Upper lobe of right lung (tissue), 1 donor: Measurements from ENCODE around the gene IL31. TPM values are rescaled to one million over a fixed set of nuclear protein-coding genes. Genes with fewer than 3 reads are reported as not detected.

Experiments used
- ATAC-seq: fragments of 200-7000 bp; cut with Tn5 transposase; one replicate; pipeline ENCODE4 v1.9.1; 2020; ENCODE audit warnings: mild to moderate bottlenecking, moderate library complexity
- DNase-seq: peaks from one replicate; pipeline ENCODE4 v3.0.0-alpha.2; 2020
- H3K27ac ChIP-seq: fragments of 200-600 bp; one replicate; pipeline ENCODE4 v1.8.0; 2022
- H3K27me3 ChIP-seq: fragments of 200-600 bp; one replicate; pipeline ENCODE4 v1.8.0; 2022; ENCODE audit warnings: mild to moderate bottlenecking
- H3K36me3 ChIP-seq: fragments of 200-600 bp; one replicate; pipeline ENCODE4 v1.8.0; 2022
- H3K4me1 ChIP-seq: fragments of 200-600 bp; one replicate; pipeline ENCODE4 v1.8.0; 2022
- H3K4me3 ChIP-seq: fragments of 200-600 bp; one replicate; pipeline ENCODE4 v1.8.0; 2022; ENCODE audit warnings: mild to moderate bottlenecking
- H3K9me3 ChIP-seq: fragments of 200-600 bp; one replicate; pipeline ENCODE4 v1.8.0; 2022
- intact Hi-C: fragments of 100-400 bp; cut with DNase I; formaldehyde crosslinking; loops from one replicate; pipeline ENCODE4 v1.11.0; 2022
- long read RNA-seq: library from polyadenylated mRNA; unstranded; transcript quantifications from one replicate; pipeline ENCODE4 v2.0.0, GENCODE V29; 2021
- total RNA-seq: library from RNA; stranded (reverse); fragmentation: NEBNext Ultra II Directional; extraction: Animal tissue kit (Norgen Biotek cat#: 25700); gene quantifications from one replicate; pipeline ENCODE4 v1.2.1, GENCODE V29; 2021
- TF ChIP-seq, protein P1 (sequence below): fragments of 200-600 bp; IDR thresholded peaks from one replicate; pipeline ENCODE4 v1.8.0; 2022; ENCODE audit warnings: antibody characterized with exemption
- donor health status: DM: no; HTN: yes; CAD: no; lungs with severe emphysema.

IL31 gene
- not detected for total RNA-seq
- long read RNA-seq, result 0 reads

DNA sequence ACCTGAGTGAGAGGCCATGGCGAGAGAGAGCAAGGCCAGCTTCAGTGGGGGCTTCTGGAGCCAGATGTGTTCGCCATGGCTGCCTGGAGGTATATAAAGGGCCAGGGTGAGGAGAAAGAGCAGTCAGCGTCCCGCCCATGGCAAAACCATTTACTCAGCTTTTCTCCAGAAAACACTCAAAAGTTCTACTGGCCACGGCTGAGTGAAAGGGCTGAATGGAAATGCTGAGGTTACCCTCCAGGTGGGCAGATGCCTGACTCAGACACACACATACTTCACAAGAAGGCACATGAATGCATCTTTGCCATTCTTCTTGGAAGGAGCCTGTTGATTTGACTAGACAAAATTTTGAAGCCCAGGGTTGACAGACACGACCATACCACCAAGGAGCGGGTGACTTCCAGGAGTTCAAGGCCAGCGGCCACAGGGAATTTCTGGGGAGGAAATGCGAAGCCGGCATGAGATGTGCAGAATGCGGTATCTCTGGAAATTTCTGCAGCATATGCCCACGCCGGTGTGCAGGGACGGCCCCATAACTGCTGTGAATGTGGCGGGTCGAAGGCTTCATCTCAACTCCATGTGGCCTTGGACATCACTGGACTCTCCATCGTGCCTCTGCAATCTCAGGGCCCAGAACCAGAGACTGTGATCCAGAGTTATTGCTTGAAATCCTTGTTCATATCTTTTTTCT, at the start of gene IL31:
Gene IL31 (minus strand): TSS at position 67 of the 691 bp plus-strand sequence. CDS start 49 bp downstream, at position 18.
- no peak for ATAC-seq

DNA sequence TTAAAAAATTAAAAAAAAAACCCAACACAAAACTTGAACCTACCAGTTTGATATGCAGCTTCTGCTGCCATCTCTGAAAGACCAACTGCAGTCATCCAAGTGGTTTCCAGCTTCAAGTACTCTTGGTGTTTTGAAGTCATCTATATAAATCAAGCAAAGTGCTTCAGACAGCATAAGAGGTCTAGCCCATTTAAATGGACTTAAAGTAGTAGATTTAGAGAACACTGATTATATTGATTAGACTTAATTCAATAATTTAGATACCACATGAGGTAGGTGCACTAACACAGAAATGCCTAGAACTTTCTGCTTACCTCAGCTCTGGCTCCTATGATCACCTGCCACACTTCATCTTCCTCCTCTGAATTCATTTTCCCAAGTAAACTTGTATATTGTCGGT, 42.4 kb upstream of the IL31 start:
- Histone ChIP-seq H3K4me1 (no peaks in the 10 kb centered on the region), H3K36me3 (peaks cover 96% of the 10 kb centered on the region)
- intact Hi-C loops, result no loop called here

More for the DNA sequence above, at the start of gene IL31:
- DNase-seq, result no peak
- Histone ChIP-seq H3K4me1 (no peaks in the 10 kb centered on the region), H3K27ac (no peak within 1 kb of the TSS), H3K9me3 (no peaks in the 10 kb centered on the region), H3K36me3 (no peaks in the 10 kb centered on the region), H3K27me3 (no peaks in the 10 kb centered on the region), H3K4me3 (no peak within 1 kb of the TSS)
- intact Hi-C loops, result no loop called here
- TF ChIP-seq, protein P1, sequence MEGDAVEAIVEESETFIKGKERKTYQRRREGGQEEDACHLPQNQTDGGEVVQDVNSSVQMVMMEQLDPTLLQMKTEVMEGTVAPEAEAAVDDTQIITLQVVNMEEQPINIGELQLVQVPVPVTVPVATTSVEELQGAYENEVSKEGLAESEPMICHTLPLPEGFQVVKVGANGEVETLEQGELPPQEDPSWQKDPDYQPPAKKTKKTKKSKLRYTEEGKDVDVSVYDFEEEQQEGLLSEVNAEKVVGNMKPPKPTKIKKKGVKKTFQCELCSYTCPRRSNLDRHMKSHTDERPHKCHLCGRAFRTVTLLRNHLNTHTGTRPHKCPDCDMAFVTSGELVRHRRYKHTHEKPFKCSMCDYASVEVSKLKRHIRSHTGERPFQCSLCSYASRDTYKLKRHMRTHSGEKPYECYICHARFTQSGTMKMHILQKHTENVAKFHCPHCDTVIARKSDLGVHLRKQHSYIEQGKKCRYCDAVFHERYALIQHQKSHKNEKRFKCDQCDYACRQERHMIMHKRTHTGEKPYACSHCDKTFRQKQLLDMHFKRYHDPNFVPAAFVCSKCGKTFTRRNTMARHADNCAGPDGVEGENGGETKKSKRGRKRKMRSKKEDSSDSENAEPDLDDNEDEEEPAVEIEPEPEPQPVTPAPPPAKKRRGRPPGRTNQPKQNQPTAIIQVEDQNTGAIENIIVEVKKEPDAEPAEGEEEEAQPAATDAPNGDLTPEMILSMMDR, result no peak

DNA sequence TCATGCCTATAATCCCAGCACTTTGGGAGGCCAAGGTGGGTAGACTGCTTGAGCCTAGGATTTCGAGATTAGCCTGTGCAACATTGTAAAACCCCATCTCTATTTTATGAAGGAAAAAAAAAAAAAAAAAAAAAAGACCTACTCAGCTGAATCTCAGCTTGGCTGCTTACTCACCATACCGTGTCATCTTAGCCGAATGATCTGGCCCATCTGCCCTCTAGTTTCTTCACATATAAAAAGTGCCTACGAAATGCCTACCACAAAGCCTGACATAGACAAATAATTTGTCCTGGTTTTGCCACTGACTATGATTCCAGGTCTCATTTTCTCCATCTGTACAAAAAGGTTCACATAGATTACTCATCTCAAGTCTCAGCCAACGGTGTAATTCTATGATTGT, 41.8 kb upstream of the IL31 start:
- Histone ChIP-seq H3K4me1 (no peaks in the 10 kb centered on the region), H3K4me3 (no peak overlapping the region), H3K27me3 (no peaks in the 10 kb centered on the region), H3K36me3 (peaks cover 95% of the 10 kb centered on the region), H3K27ac (no peak overlapping the region), H3K9me3 (no peaks in the 10 kb centered on the region)
- TF ChIP-seq, protein P1, result no peak
- no peak for DNase-seq
- no peak for ATAC-seq
- intact Hi-C loops, result no loop called here

More for the DNA sequence above, 42.4 kb upstream of the IL31 start:
- no peaks in the 10 kb centered on the region for H3K27me3 ChIP-seq
- no peak overlapping the region for H3K4me3 ChIP-seq
- no peaks in the 10 kb centered on the region for H3K9me3 ChIP-seq
- ATAC-seq, result no peak
- DNase-seq, result no peak
- TF ChIP-seq, protein P1, result no peak
- no peak overlapping the region for H3K27ac ChIP-seq

DNA sequence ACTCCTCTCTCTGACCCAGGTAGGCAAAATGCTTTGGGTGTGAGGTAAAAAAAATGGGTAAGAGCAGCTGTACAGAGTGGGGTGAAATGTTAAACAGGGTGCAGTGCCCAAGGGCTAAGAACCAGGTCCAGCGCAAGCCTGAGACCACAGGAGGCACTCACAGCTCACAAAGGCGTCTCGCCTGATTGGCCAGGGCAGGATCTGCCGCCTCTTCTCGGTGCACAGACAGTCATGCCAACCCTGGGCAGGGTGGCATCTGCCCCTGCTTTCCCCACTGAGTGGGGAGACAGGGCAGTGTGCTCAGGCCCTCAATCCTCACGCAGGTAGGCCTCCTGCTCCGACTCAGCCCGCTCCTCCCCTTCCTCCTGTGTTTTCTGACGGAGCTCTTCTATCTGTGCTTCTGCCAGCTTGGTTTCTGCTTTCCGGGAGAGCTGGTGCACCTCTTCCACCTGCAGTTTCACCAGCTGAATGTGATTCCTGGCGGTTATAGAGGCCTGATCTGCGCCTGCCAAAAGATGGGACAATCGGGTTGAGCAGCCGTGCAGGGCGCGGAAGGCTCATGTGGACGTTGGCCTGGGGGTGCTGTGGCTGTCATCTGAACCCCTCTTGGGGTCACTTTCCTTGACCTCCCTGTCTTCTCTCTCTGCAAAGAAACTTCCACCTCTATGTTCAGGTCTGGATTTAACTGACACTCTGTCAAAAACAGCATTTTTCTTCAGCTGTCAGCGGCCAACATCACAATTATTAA, 34.2 kb upstream of the IL31 start:
- no peak for ATAC-seq
- H3K27ac ChIP-seq, result no peak overlapping the region
- H3K4me3 ChIP-seq, result no peak overlapping the region
- DNase-seq, result peak; percentile 36
- H3K36me3 ChIP-seq, result peaks cover 60% of the 10 kb centered on the region
- H3K9me3 ChIP-seq, result no peaks in the 10 kb centered on the region
- TF ChIP-seq, protein P1, result no peak
- H3K27me3 ChIP-seq, result peaks cover 17% of the 10 kb centered on the region
- intact Hi-C loops, result no loop called here
- peaks cover 8% of the 10 kb centered on the region for H3K4me1 ChIP-seq

DNA sequence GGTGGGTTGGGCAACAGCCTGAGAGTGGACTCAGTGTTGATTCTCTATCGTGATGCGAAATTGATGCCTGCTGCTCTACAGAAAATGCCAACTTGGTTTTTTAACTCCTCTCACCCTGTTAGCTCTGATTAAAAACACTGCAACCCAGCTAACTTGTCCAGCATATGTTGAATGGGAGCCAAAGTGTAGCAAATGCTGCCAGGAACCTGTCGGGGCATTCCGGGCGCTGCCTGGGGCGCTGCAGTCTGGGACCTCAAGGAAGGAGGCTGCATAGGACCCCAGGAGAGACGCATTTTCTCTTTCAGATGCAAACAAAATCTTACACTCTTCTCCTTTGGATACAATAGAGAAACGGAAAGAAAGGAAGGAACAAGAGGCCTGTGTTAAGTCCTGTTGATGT, 33.4 kb upstream of the IL31 start:
- ATAC-seq, result no peak
- Histone ChIP-seq H3K27ac (no peak overlapping the region), H3K4me1 (peaks cover 13% of the 10 kb centered on the region), H3K36me3 (peaks cover 52% of the 10 kb centered on the region), H3K27me3 (peaks cover 24% of the 10 kb centered on the region), H3K9me3 (no peaks in the 10 kb centered on the region), H3K4me3 (no peak overlapping the region)
- intact Hi-C loops, result no loop called here
- TF ChIP-seq, protein P1, result no peak
- no peak for DNase-seq
